IPS DF 19.7 (cell line): Measurements from ENCODE around the gene NANOS2.
A peak's percentile ranks its signal among the peaks of the same experiment; 100 is the strongest.

Source experiments
- DNase-seq: peaks from one replicate; pipeline ENCODE4 v3.0.0-alpha.2; 2013; ENCODE audit warnings: low read depth, low spot score

The NANOS2 gene

GRCh38 chr19:45913874-45914830 is at the start of gene NANOS2:
Gene NANOS2, minus strand, starts transcription at chr19:45914778. Its CDS starts 85 bp downstream, at chr19:45914693.
- DNase-seq = peak; percentile 56

DNA sequence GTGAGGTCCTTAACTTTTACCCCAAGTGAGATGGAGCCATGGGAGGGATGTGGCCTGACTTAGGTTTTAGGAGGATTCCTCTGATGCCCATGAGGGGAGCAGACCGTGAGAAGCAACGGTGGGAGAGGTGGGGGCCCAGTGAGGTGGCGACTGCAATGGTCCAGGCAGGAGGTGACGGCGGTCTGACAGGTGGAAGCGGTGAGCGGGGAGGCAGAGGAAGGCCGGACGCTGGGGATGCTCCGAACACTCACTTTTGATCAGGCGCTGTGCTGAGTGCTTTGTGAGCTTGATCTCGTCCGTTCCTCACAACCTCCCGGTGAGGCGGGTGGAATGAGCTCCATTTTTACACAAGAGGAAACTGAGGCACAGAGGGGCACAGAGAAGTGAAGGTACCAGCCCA is 47.4 kb upstream of the NANOS2 start:
- no peak for DNase-seq

GRCh38 chr19:45960595-45961235 is 46.1 kb upstream of the NANOS2 start:
- no peak for DNase-seq

DNA sequence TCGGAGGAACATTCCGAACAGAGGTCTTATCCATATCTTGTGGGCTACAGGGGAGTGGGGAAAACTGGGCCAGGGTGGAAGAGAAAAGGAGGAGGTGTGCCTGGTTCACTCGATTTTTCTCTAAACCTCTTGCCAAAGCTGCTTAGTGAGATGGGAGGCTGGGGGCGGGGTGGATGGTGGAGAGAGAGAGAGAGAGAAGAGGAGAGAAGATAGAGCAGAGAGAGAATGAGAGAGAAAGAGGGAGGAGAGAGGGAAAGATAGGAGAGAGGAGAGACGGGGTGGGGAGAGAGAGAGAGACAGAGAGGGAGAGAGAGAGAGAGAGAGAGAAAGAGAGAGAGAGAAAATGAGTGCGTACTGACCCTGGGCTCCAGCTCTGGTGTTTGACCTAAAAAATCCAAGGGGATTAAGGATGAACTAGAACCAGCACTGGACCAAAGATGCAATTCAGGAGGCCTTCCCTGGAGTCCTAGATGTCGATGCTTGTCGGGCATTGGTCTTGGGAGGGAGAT is 45.0 kb upstream of the NANOS2 start:
- DNase-seq = no peak

DNA sequence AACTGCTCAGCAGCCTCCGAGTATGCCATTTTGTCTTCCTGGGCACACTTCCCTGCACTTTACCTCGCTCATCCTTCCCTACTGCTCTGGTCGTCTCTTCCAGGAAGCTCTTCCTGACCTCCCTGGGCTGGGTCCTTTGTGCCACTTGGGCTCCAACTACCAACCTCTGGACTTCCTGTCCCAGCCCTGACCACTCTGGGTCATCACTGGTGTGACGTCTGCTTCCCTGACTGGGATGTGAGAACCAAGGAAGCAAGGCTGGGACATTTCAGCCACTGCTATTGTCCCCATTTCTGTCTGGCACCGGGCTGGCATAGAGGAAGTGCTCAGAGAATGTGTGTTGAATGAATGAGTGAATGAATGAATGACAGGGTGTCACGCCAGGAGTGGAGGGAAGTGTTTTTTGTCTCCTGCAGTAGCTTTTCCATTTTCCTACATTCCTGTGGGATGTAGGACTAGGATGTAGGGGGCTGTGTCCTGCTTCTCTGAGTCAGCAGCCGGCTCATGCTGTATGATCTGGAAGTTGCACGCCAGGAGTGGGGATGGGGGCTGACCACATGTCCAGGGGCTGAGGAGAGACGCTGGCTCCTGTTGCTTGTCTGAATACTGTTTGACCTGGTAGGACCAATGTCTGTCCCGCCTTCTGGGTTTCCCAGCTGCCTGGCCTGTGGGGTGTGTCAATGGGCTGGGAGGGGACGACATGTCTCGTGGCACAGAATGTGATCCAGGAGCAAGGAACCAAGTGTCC is 44.4 kb upstream of the NANOS2 start:
- DNase-seq = no peak

DNA sequence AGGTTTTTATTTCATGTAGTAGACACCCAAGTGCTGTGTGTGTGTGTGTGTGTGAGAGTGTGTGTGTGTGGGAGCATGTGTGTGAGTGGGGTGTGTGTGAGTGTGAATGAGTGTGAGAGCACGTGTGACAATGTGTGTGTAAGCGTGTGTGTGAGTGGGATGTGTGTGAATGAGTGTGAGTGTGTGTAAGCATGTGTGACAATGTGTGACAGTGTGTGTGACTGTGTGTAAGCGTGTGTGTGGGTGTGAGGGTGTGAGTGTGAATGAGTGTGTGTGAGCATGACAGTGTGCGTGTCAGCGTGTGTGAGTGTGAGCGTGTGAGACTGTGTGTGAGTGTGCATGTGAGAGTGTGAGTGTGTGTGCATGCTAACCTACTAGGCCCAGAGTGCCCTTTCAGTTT is 43.7 kb upstream of the NANOS2 start:
- no peak for DNase-seq

GRCh38 chr19:45955905-45956608 is 41.5 kb upstream of the NANOS2 start:
- DNase-seq = no peak

- DNase-seq = no peak
Measured at GRCh38 chr19:45954156-45954555, 39.6 kb upstream of the NANOS2 start.

GRCh38 chr19:45953676-45954075 is 39.1 kb upstream of the NANOS2 start:
- no peak for DNase-seq

DNA sequence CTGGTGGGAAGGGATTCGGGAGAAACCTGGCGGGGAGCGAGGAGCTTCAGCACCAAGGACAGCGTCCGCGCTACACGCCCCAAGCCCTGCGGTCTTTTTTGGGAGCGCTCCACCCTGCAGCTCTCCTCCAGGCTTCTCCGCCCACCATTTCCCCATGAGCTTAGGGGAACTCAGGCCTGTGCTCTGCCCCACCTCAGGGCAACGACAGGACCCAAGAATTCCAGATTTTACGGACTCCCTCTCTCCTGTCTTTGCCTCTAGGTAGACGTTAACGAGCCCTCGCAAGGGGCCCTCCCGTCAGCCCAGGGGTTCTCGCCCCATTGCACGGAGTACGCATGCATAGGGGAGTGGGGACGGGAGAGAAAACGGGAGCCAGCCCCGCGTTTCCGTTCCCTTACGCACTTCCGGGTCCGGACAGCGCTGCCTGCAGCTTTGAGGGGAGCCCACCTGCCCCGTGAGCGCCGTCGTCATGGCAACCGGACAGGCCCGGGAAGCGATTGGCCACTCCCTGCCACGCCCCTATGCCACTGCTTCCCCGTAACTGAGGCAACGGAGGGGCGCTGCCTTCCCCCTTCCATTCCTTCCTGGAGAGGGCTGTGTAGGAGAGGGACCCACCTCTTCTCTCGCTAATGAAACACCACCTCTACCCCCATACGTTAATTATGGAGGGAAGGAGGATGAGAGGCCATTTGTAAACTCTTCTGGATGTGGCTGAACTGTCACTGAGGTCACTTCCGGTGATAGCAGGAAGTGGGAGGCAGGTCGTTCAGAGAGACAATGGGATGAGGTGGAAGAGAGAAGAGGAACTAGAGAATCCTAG is 38.3 kb upstream of the NANOS2 start:
- peak; percentile 75 for DNase-seq

GRCh38 chr19:45952341-45952685 is 37.7 kb upstream of the NANOS2 start:
- no peak for DNase-seq

GRCh38 chr19:45947926-45948325 is 33.3 kb upstream of the NANOS2 start:
- DNase-seq = no peak

DNA sequence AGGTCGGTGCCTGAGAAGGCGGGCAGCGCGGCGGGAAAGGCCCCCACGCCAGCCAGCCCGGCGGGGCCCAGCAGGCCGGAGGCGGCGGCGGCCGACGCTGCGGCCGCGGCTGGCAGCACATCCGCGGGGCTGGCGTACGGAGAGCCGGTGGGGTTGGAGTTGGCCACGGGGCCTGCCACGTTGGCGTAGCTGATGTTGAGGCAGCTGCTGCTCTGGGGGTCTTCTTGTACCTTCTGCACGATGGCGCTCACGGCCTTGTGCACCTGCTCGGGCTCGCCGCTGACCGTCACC is 25.9 kb upstream of the NANOS2 start:
- no peak for DNase-seq

DNA sequence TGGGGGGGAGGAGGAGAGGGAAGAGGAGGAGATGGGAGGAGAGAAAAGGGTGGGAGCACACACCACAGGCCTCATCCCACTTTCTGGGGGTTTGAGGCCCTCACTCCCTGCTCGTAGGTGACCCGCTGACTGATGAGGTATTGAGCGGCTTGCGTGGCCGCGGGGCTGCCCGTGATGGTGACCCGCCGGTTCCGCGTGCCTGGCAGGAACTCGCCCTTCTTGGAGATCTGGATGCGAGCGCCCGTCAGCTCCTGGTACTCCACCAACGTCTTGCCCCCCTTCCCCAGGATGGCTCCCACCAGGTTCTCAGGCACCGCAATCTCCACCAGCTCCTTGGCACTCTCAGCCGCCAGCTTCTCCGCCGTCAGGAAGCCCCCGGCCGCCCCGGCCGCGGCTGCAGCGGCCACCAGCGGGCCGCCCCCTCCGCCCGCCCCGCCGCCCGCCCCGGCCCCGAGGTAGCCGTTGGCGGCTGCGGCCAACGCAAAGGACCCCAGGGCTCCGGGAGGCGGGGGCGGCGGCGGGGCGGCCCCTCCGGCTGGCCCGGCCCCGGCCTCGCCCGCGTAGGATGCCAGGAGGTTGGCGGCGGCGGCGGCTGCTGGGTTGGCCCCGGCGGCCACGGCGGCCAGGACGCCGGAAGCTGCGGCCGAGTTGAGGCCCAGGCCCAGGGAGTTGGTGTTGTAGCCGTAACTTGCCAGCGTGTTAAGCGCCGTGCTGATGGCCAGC is 25.4 kb upstream of the NANOS2 start:
- no peak for DNase-seq

- no peak for DNase-seq
Measured at GRCh38 chr19:45938733-45939319, 24.2 kb upstream of the NANOS2 start.

DNA sequence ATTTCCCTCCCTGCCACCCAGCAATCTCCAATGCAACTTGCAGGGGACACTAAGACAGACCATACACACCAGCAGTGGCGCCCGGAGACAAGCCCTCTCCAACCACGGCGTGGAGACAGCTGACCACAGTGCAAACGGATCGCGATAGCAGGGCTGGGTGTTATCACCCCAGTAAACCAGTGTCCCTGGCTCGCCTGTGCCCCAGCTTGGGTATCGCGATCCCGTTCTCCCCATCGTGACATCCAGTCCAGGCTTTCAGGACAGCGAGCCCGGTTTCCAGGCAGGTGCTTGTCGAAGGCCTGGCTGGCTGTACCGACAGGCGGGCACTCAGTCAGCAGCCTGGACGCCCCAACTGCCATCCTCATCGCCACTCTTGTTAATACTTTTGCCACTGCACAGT is 20.7 kb upstream of the NANOS2 start:
- DNase-seq = no peak

DNA sequence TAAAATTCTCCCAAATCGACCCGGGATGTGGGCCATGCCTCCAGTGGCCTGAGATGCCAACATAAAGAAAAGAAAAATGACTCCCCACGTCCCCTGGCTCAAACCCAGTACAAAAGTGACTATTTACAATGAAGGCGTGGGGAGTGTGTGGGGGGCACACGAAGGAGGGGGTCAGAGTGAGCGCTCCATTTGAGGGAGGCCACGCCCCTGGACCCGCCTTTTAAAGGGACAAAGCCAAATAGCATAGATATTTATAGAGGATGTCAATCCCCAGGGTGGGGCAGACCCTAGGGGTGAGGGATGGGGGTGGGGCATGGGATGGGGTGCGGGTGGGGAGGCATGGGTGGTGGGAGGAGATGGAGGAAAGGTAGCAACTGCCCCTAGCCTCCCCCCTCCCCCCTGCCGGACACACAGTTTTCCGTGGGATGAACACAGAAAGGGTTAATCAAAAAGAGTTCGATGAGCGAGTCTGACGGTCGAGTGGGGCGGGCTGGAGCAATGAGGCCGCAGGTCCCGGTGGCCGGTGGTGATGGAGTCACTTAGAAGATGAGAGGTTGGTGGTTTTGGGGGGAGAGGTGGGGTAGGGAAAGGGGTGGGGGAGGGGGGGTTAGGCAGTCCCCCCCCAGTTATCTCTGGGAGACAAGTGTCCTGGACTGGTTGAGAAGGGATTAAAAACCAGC is 20.1 kb upstream of the NANOS2 start:
- DNase-seq = no peak

DNA sequence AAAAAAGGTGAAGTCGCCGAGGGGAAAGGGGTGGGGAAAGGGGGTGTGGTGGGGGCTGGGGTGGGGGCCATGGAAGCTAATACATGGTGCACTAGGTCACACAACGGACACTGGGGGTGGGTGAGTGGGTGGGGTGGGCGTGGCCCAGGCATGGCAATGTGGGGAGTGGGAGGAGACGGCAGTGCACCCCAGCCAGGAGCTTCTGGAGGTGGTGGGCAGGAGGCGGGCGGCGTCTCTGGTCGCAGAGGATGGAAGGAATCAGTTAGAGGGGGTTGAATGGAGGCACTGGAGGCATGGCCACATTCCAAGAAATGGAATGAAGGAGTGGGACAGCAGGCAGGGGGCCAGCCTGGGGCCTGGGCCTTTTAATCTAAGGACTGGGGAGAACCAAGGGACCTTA is 19.2 kb upstream of the NANOS2 start:
- DNase-seq = no peak

DNA sequence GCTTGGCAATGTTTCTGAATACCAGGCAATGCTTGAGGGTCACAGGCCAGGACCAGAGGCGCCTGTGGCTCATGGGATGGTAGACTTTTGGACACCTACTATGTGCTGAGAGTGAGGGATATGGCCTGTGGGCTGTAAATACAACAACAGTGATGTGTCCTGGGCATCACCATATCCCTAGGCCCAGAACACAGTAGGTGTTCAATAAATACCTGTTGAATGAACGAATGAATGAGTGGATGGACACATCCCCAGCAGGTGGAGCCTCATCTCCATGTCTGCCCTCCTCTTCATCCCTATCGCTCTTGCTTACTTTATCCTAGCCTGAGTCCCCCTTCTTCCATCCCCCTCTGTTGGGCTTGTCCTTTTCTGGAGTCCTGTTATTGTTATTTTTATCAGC is 16.5 kb upstream of the NANOS2 start:
- DNase-seq = no peak
